C4-2B (cell line): ENCODE measurements around the gene ANXA6.
A peak's percentile ranks its signal among the peaks of the same experiment; 100 is the strongest.

Experiments
- H3K27ac ChIP-seq: fragments of 450-650 bp; 2 replicates; pipeline ENCODE4 v1.5.1; 2017
- ZFX ChIP-seq: fragments of 450-650 bp; IDR thresholded peaks from 2 replicates; pipeline ENCODE4 v1.6.1; 2017
- TF ChIP-seq, protein P1 (sequence below): fragments of 450-650 bp; conservative IDR thresholded peaks from 2 replicates; pipeline ENCODE4 v1.5.1; 2017; ENCODE audit warnings: mild to moderate bottlenecking

Gene ANXA6

DNA sequence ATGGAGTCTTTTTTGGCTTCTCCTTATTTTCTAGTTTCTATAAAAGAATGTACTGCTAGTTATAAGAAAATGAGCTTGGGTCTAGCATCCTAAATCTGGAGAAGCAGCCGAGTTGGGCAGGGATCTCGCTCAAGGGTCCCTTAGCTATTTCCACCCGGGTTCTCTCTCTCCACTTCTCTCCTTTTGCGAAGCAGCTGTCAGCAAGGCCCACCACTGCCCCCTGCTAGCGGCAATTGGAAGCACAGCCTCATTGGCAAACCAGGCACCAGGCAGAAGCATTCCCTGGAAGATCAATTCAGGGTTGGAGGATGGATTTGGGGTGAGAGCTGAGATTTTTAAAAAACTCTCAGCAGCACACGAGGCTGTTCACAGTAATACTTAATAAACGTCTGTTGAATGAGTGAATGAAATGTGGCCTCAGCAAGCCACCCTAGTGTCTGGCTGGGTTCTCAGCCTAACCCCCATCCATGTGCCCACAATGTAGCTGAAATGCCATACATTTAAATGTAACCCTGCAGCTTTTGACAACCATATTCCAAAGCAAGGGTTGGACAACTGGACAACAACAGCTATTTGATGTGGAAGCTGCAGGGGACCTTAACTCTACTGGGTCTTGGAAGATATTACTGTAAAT lies 42.2 kb downstream of the ANXA6 start:
- TF ChIP-seq, protein P1, sequence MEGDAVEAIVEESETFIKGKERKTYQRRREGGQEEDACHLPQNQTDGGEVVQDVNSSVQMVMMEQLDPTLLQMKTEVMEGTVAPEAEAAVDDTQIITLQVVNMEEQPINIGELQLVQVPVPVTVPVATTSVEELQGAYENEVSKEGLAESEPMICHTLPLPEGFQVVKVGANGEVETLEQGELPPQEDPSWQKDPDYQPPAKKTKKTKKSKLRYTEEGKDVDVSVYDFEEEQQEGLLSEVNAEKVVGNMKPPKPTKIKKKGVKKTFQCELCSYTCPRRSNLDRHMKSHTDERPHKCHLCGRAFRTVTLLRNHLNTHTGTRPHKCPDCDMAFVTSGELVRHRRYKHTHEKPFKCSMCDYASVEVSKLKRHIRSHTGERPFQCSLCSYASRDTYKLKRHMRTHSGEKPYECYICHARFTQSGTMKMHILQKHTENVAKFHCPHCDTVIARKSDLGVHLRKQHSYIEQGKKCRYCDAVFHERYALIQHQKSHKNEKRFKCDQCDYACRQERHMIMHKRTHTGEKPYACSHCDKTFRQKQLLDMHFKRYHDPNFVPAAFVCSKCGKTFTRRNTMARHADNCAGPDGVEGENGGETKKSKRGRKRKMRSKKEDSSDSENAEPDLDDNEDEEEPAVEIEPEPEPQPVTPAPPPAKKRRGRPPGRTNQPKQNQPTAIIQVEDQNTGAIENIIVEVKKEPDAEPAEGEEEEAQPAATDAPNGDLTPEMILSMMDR, result peak; percentile 97
- no peak for TF ChIP-seq ZFX
- no peak overlapping the region for H3K27ac ChIP-seq

DNA sequence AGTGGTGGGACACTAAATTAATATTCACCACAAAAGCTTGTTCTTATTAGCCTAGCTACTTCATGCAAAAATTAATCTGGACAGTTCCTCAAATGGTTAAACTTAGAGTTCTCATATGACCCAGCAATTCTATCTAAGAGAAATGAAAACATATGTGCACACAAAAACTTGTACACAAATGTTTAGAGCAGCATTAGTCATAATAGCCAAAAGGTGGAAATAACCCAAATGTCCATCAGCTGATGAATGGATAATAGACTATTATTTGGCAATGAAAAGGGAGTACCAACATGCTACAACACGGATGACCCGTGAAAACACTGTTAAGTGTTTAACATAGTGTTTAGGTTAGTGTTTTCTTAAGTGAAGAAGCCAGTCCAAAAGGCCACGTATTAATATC lies 43.9 kb downstream of the ANXA6 start:
- TF ChIP-seq, protein P1, result no peak
- TF ChIP-seq ZFX, result no peak
- H3K27ac ChIP-seq, result no peak overlapping the region

DNA sequence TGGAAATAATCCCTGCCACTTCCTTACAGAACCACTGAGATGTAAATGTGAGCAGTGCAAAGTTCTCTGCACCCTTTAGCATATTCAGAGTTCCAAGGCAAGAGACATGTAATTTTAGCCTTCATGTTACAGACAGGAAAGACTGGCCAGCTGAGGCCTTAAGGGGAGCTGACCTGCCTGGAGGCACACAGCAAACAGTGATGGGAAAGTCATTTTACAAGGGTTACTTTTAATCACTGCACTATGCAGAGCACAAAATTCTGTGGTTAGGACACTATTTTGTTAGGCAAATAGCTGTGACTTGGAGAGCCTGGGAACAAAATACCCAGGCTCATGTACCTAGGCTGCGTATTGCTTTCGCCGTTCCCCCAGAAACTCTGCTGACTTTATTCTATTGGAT lies 46.6 kb downstream of the ANXA6 start:
- H3K27ac ChIP-seq, result no peak overlapping the region
- no peak for TF ChIP-seq ZFX

DNA sequence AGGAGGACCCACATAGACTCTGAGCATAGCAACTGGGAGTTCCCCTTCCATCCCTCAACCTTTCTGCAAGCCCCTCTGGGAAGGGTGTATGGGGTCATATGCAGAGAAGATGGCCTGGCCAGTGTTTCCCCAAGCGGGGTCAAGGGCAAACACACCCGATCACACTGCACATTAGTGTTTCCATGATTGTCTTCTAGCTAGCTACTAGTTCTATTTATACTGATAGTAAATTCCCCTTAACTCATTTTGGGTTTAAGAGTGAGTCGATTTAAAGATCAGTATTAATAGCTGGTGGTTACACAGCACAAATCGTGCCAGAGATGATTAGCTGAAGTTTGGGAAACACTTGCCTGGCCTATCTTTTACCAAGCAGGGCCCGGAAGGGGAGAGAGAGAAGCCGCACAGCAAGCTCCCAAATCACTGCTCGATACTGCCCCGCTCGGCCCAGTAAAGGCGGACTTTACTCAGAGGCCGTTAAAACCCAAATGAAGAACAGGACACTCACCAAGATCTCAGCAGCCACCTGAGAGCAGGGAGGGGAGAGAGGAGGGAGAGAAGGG lies 47.4 kb downstream of the ANXA6 start:
- no peak overlapping the region for H3K27ac ChIP-seq
- TF ChIP-seq ZFX, result no peak

DNA sequence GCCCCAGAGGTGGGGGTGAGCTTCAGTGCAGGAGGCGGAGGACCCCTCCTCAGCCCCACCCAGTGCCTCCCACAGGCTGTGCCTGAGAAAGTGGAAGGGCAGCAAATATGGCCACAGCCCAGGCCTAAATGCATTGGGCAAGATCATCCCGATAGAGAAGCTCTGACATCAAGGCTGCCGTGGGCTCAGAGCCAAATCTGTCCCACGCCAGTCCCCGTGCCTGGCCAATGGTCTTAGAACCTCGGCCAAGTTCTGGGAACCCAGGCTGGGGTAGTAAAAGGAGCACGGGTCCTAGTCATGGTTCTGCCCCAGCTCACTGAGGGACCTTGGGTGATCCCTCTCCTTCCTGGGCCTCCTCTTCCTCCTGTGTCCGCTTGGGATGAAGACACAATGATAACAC lies 49.0 kb downstream of the ANXA6 start:
- no peak overlapping the region for H3K27ac ChIP-seq
- no peak for TF ChIP-seq ZFX
- TF ChIP-seq, protein P1, result no peak

DNA sequence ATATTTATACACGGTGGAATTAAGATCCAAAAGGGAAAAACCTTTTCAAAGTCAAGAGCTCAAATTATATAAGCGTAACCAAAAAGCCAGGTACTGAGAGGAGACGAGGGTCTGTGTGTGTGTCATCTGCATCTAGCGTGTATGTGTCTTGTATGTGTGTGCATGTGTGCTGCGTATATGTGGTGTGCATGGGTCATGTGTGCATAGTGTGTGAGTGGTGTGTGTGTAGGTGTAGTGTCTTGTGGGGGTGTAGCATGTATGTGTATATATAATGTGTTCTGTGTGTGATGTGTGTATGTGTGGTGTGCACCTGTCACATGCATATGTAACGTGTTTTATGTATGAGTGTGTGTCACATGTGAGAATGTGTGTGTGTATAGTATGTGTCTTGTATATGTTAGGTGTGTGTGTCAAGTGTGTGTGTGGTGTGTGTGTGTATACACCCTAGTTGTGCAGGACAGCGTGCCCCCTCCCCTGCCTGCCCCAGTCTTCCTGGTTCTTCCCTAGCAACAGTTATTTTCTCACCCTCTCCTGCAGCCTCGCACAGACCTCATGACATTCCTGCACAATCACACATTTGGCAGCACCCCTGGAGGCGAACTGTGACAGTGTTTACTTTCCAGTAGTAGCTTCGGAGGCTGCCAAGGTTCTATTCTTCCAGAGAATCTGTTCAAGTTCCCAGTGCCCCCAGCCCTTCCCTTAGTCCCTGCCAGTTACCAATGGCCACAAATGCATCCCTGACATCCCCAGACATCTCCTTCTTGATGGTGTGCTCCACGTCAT lies 49.6 kb downstream of the ANXA6 start:
- H3K27ac ChIP-seq, result no peak overlapping the region
- TF ChIP-seq, protein P1, result no peak
- TF ChIP-seq ZFX, result no peak

DNA sequence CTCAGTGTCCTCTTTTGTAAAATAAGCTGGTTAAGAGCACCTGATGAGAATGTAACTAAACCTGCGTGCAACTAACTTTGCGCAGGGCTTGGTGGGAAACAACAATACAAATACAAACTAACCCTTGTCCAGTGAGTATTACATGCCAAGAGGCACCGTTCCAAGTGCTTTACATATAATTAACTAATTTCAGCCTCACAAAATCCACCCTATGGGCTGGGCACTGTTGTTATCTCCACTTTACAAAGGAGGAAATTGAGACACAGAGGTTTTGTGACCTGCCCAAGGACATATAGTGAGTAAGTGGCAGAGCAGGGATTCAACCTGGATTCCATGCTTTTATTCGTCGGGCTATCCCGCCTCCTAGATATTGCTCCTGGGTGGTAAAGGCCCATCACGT lies 50.5 kb downstream of the ANXA6 start:
- H3K27ac ChIP-seq, result no peak overlapping the region
- TF ChIP-seq, protein P1, result no peak
- no peak for TF ChIP-seq ZFX

DNA sequence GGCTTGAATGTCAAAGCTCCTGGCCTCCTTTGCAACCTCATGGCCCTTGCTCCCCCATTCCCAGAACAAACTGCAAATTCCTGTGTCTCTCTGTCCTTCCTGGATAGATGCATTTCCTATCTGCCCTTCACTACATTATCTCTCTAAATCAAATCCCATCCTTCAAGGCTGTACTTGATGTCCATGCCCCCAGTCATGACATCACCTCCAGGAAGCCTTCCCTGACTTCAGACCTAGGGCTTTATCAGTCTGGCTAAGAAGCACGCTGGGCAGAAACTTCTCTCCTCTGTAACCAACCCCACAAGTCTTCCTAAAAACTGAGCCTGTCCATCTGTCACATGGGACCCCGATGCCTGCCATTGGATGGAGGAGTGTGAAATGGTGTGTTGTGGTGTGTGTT lies 51.1 kb downstream of the ANXA6 start:
- H3K27ac ChIP-seq, result no peak overlapping the region
- TF ChIP-seq, protein P1, result no peak
- TF ChIP-seq ZFX, result no peak
